Tibial nerve (tissue), 4 donors: Measurements from ENCODE around the gene PAIP2. TPM values are rescaled to one million over a fixed set of nuclear protein-coding genes. Genes with fewer than 3 reads are reported as not detected.

Source experiments
- DNase-seq, 2 donors: peaks; one replicate each; pipeline ENCODE4 v3.0.0-alpha.2; 2019; ENCODE audit warnings: low spot score in 2 of 2
- H3K27ac ChIP-seq, 4 donors: fragments of 200-600 bp; sonication (generic) in 3 of 4; one replicate each; pipeline ENCODE4 v1.5.1; 2017 to 2019; ENCODE audit warnings: mild to moderate bottlenecking in 1 of 4
- H3K27me3 ChIP-seq, 2 donors: fragments of 200-600 bp; sonication (generic) in 1 of 2; one replicate each; pipeline versions ENCODE4 v1.5.1 to v1.6.0; 2017 to 2019
- H3K36me3 ChIP-seq, 3 donors: fragments of 200-600 bp; sonication (generic); one replicate each; pipeline ENCODE4 v1.5.1; 2018 to 2019
- H3K4me1 ChIP-seq, 4 donors: fragments of 200-600 bp; sonication (generic) in 3 of 4; one replicate each; pipeline ENCODE4 v1.5.1; 2017 to 2019
- H3K4me3 ChIP-seq, 4 donors: fragments of 200-600 bp; sonication (generic) in 3 of 4; one replicate each; pipeline ENCODE4 v1.5.1; 2017 to 2019; ENCODE audit warnings: mild to moderate bottlenecking in 1 of 4, moderate library complexity in 1 of 4
- H3K9me3 ChIP-seq, 4 donors: fragments of 200-600 bp; sonication (generic) in 3 of 4; one replicate each; pipeline ENCODE4 v1.5.1; 2017 to 2019
- CTCF ChIP-seq, 5 experiments: fragments of 200-600 bp in 3 of 5; fragments of 450-650 bp in 2 of 5; sonication (generic) in 3 of 5; IDR thresholded peaks; one replicate each; pipeline ENCODE4 v1.5.1; 2016 to 2019; ENCODE audit warnings: antibody characterized with exemption in 5 of 5, mild to moderate bottlenecking in 3 of 5, moderate library complexity in 2 of 5
- EP300 ChIP-seq, 2 donors: sonication (generic); formaldehyde crosslinking; IDR thresholded peaks; one replicate each; pipeline ENCODE4 v1.6.1; 2017; ENCODE audit warnings: antibody characterized with exemption in 2 of 2, mild to moderate bottlenecking in 1 of 2
- POLR2A ChIP-seq, 2 donors: fragments of 450-650 bp; IDR thresholded peaks; one replicate each; pipeline ENCODE4 v1.6.1; 2017; ENCODE audit warnings: antibody characterized with exemption in 2 of 2, mild to moderate bottlenecking in 2 of 2, moderate library complexity in 2 of 2
- WGBS, 2 donors: methylation state at CpG; one replicate each; pipeline ENCODE4 v1.1.5; 2018; 5-methylcytosine and 5-hydroxymethylcytosine counted together
- total RNA-seq, 4 donors: library from RNA; depleted of rRNA; stranded (reverse); fragments of >200 nt; gene quantifications; one replicate each; pipeline ENCODE4 v1.1.0, GENCODE V29; 2016

PAIP2 gene
- total RNA-seq, 4 donors from 2014 or later, result 70.6 to 99.2 (median 87.3) TPM

GRCh38 chr5:139360384-139360783, 18.7 kb downstream of the PAIP2 start:
- H3K4me3 ChIP-seq, result no peak overlapping the region
- H3K27me3 ChIP-seq, result no peaks in the 10 kb centered on the region
- H3K27ac ChIP-seq, result no peak overlapping the region
- TF ChIP-seq EP300 (IDR thresholded peaks at IDR 0.05), result no peak
- no peak for TF ChIP-seq CTCF (IDR thresholded peaks at IDR 0.05)
- TF ChIP-seq POLR2A (IDR thresholded peaks at IDR 0.05), result no peak
- no peaks in the 10 kb centered on the region for H3K9me3 ChIP-seq
- peaks cover 0 to 43% (median 0%) of the 10 kb centered on the region in 3 donors for H3K36me3 ChIP-seq
- 92 to 93% methylated on average over 4 of the region's 4 CpGs for WGBS, 2 donors
- H3K4me1 ChIP-seq, result peaks cover 0 to 45% (median 0%) of the 10 kb centered on the region in 4 donors
- no peak for DNase-seq

GRCh38 chr5:139361835-139362429, 20.3 kb downstream of the PAIP2 start:
- Histone ChIP-seq H3K4me3 (no peak overlapping the region), H3K27me3 (no peaks in the 10 kb centered on the region), H3K4me1 (peaks cover 0 to 37% (median 0%) of the 10 kb centered on the region in 4 donors), H3K9me3 (no peaks in the 10 kb centered on the region), H3K36me3 (peaks cover 0 to 53% (median 8%) of the 10 kb centered on the region in 3 donors), H3K27ac (no peak overlapping the region)
- DNase-seq, result no peak
- TF ChIP-seq EP300 (IDR thresholded peaks at IDR 0.05) (no peak), POLR2A (IDR thresholded peaks at IDR 0.05) (no peak), CTCF (IDR thresholded peaks at IDR 0.05) (no peak)
- WGBS, 2 donors, result 80 to 84% methylated on average over 6 of the region's 6 CpGs

- Histone ChIP-seq H3K36me3 (peaks cover 0 to 66% (median 8%) of the 10 kb centered on the region in 3 donors), H3K4me3 (no peak overlapping the region), H3K9me3 (no peaks in the 10 kb centered on the region), H3K27me3 (no peaks in the 10 kb centered on the region), H3K27ac (no peak overlapping the region), H3K4me1 (peaks cover 0 to 20% (median 0%) of the 10 kb centered on the region in 4 donors)
- 76 to 79% methylated on average over 2 of the region's 2 CpGs for WGBS, 2 donors
- TF ChIP-seq EP300 (IDR thresholded peaks at IDR 0.05), result no peak
- no peak for DNase-seq
These were observed 22.3 kb downstream of the PAIP2 start for GRCh38 chr5:139363937-139364336.

GRCh38 chr5:139364466-139364865, 22.8 kb downstream of the PAIP2 start:
- Histone ChIP-seq H3K9me3 (no peaks in the 10 kb centered on the region), H3K4me3 (no peak overlapping the region), H3K36me3 (peaks cover 0 to 71% (median 8%) of the 10 kb centered on the region in 3 donors), H3K27ac (no peak overlapping the region), H3K27me3 (no peaks in the 10 kb centered on the region), H3K4me1 (peaks cover 0 to 14% (median 0%) of the 10 kb centered on the region in 4 donors)
- DNase-seq, result no peak
- no peak for TF ChIP-seq POLR2A (IDR thresholded peaks at IDR 0.05)
- no peak for TF ChIP-seq CTCF (IDR thresholded peaks at IDR 0.05)
- no peak for TF ChIP-seq EP300 (IDR thresholded peaks at IDR 0.05)
- 71 to 78% methylated on average over 2 of the region's 2 CpGs for WGBS, 2 donors

GRCh38 chr5:139368613-139369012, 27.0 kb downstream of the PAIP2 start:
- WGBS, 2 donors, result 53 to 61% methylated on average over 2 of the region's 2 CpGs
- Histone ChIP-seq H3K27me3 (no peaks in the 10 kb centered on the region), H3K9me3 (no peaks in the 10 kb centered on the region), H3K4me1 (peaks cover 0 to 9% (median 2%) of the 10 kb centered on the region in 4 donors), H3K36me3 (peaks cover 4 to 97% (median 8%) of the 10 kb centered on the region in 3 donors), H3K4me3 (no peak overlapping the region), H3K27ac (no peak overlapping the region)
- DNase-seq, result no peak
- no peak for TF ChIP-seq POLR2A (IDR thresholded peaks at IDR 0.05)
- no peak for TF ChIP-seq EP300 (IDR thresholded peaks at IDR 0.05)
- no peak for TF ChIP-seq CTCF (IDR thresholded peaks at IDR 0.05)
